Spinal cord (tissue), 10 donors: Measurements from ENCODE around the gene PAPPA. TPM values are rescaled to one million over a fixed set of nuclear protein-coding genes. Genes with fewer than 3 reads are reported as not detected.
A peak's percentile ranks its signal among the peaks of the same experiment; 100 is the strongest.

ENCODE experiments used
- DNase-seq, 6 donors: peaks; one replicate each; pipeline versions ENCODE4 v3.0.0 to v3.0.0-alpha.2; 2013 to 2015; ENCODE audit warnings: low spot score in 6 of 6, low read depth in 4 of 6
- H3K27ac ChIP-seq: one replicate; pipeline ENCODE4 v1.5.1; 2013; ENCODE audit warnings: low read depth, low read length, control low read depth
- H3K27me3 ChIP-seq: one replicate; pipeline ENCODE4 v1.6.1; 2013; ENCODE audit warnings: low read length; ENCODE audit not compliant: control insufficient read depth, insufficient read depth
- H3K36me3 ChIP-seq: one replicate; pipeline ENCODE4 v1.6.1; 2013; ENCODE audit warnings: low read length; ENCODE audit not compliant: control insufficient read depth, insufficient read depth
- H3K4me1 ChIP-seq: one replicate; pipeline ENCODE4 v1.6.1; 2013; ENCODE audit warnings: low read length; ENCODE audit not compliant: control insufficient read depth, insufficient read depth
- H3K4me3 ChIP-seq: one replicate; pipeline ENCODE4 v1.5.1; 2013; ENCODE audit warnings: low read depth, low read length, control low read depth
- H3K9me3 ChIP-seq: one replicate; pipeline ENCODE4 v1.6.1; 2013; ENCODE audit warnings: low read length; ENCODE audit not compliant: control insufficient read depth, insufficient read depth
- WGBS: methylation state at CpG from one replicate; pipeline ENCODE4 v1.1.5; 2013; ENCODE audit warnings: missing lambda C conversion rate; ENCODE audit not compliant: insufficient coverage; 5-methylcytosine and 5-hydroxymethylcytosine counted together
- polyA plus RNA-seq, 2 donors: library from polyadenylated mRNA; unstranded; fragments of 120-200 nt; gene quantifications; one replicate each; pipeline ENCODE4 v1.2.1, GENCODE V29; 2013; ENCODE audit not compliant: insufficient read length in 2 of 2
- total RNA-seq, 2 donors: library from RNA; depleted of rRNA in 1 of 2; stranded (reverse); fragments of 120-200 nt in 1 of 2; fragments of >200 nt in 1 of 2; gene quantifications; one replicate each; pipeline versions ENCODE4 v1.2.3 to v1.2.4, GENCODE V29; 2013 to 2014
- donor health status: healthy.

PAPPA gene
- total and polyA plus RNA-seq, 4 donors: 2.4 to 6.2 (median 3.6) TPM

GRCh38 chr9:116360989-116361388 lies 207.4 kb downstream of the PAPPA start:
- no peaks in the 10 kb centered on the region for H3K27me3 ChIP-seq
- H3K9me3 ChIP-seq: no peaks in the 10 kb centered on the region
- H3K27ac ChIP-seq: no peak overlapping the region
- peak in 1 of 6 donors; percentile 31 for DNase-seq
- no peaks in the 10 kb centered on the region for H3K36me3 ChIP-seq
- WGBS: 100% methylated on average over 2 of the region's 2 CpGs
- H3K4me1 ChIP-seq: peaks cover 7% of the 10 kb centered on the region
- no peak overlapping the region for H3K4me3 ChIP-seq

GRCh38 chr9:116361547-116361946 lies 208.0 kb downstream of the PAPPA start:
- H3K27me3 ChIP-seq: no peaks in the 10 kb centered on the region
- H3K4me3 ChIP-seq: no peak overlapping the region
- no peaks in the 10 kb centered on the region for H3K9me3 ChIP-seq
- no peak for DNase-seq
- 20% methylated on average over 1 of the region's 4 CpGs for whole genome bisulfite sequencing
- no peaks in the 10 kb centered on the region for H3K36me3 ChIP-seq
- H3K27ac ChIP-seq: no peak overlapping the region
- H3K4me1 ChIP-seq: peaks cover 7% of the 10 kb centered on the region

- Histone ChIP-seq H3K27me3 (no peaks in the 10 kb centered on the region), H3K9me3 (no peaks in the 10 kb centered on the region), H3K4me3 (no peak overlapping the region), H3K27ac (no peak overlapping the region), H3K4me1 (peaks cover 7% of the 10 kb centered on the region), H3K36me3 (peaks cover 2% of the 10 kb centered on the region)
- 95% methylated on average over 6 of the region's 6 CpGs for WGBS
- DNase-seq: no peak
Observed at GRCh38 chr9:116362493-116362892, 208.9 kb downstream of the PAPPA start.

DNA sequence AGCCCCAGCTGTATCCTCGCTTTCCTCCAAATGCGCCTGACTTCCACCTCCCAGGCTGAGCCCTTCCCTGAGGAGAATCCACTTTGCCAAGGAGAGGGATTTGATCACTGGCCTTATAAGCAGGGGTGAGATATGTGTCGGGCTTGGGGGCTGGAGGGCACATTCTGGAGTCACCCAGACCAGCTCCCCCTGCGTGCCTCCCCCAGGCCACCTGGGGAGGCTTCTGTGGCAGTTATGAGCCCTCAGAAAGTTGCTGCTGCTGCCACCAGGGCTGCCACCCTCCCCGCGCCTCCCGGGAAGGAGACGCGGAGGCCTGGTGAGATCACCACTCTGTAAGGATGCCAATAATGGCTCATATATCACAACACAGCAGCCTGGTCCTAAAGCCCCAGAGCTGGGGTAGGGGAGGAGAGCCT lies 211.5 kb downstream of the PAPPA start:
- H3K27ac ChIP-seq: no peak overlapping the region
- H3K4me1 ChIP-seq: peaks cover 7% of the 10 kb centered on the region
- no peak overlapping the region for H3K4me3 ChIP-seq
- no peaks in the 10 kb centered on the region for H3K27me3 ChIP-seq
- H3K9me3 ChIP-seq: no peaks in the 10 kb centered on the region
- WGBS: 17% methylated on average over 2 of the region's 9 CpGs
- DNase-seq: peak; percentile 15 to 88 (median 51)
- H3K36me3 ChIP-seq: peaks cover 3% of the 10 kb centered on the region

DNA sequence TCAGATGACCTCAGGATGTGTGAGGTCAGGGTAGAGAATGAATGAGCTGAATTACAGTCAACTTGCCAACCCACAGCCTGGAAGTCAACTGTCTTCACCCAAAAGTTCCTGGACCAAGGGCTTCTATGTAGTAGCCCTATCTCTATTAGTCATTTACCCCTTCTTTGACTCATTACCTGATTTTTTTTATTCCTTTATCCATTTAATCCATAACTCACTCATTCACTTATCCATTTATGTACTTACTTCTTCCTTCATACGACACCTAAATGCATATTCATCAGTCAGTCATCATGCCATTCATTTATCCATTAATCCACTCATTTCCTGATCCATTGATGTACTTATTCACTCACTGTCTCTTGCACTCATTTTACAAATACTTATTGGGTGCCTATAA lies 212.7 kb downstream of the PAPPA start:
- no peak for DNase-seq
- Histone ChIP-seq H3K27ac (no peak overlapping the region), H3K27me3 (no peaks in the 10 kb centered on the region), H3K36me3 (peaks cover 3% of the 10 kb centered on the region), H3K9me3 (no peaks in the 10 kb centered on the region), H3K4me1 (peaks cover 7% of the 10 kb centered on the region), H3K4me3 (no peak overlapping the region)
- 100% methylated on average over 1 of the region's 1 CpG for WGBS

- 93% methylated on average over 9 of the region's 9 CpGs for WGBS
- H3K27ac ChIP-seq: no peak overlapping the region
- H3K27me3 ChIP-seq: no peaks in the 10 kb centered on the region
- no peaks in the 10 kb centered on the region for H3K9me3 ChIP-seq
- H3K4me3 ChIP-seq: no peak overlapping the region
- peaks cover 3% of the 10 kb centered on the region for H3K36me3 ChIP-seq
- peaks cover 7% of the 10 kb centered on the region for H3K4me1 ChIP-seq
- DNase-seq: no peak
Observed at GRCh38 chr9:116368680-116369079, 215.1 kb downstream of the PAPPA start.

GRCh38 chr9:116369706-116370105 lies 216.1 kb downstream of the PAPPA start:
- WGBS: 62% methylated on average over 4 of the region's 5 CpGs
- Histone ChIP-seq H3K27me3 (no peaks in the 10 kb centered on the region), H3K4me3 (no peak overlapping the region), H3K36me3 (peaks cover 3% of the 10 kb centered on the region), H3K9me3 (no peaks in the 10 kb centered on the region), H3K27ac (no peak overlapping the region), H3K4me1 (peaks cover 7% of the 10 kb centered on the region)
- peak in 1 of 6 donors; percentile 49 for DNase-seq

DNA sequence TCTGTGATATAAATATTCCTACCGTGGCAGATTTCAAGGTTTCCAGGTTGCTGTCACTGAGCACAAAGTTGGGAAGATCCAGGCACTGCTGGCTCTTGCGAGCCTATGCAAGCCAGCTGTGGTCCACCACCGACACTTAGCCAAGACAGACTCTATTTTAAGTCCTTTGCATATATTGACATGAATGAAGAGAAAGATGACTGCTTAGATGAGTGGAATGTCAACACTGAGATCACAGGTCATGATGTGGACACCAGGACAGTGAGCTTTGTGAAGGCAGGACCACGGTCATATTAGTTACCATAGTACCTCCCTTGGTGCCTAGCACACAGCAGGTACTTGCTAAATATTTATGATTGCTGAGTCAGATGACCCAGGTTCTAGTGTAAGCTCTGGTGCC lies 217.0 kb downstream of the PAPPA start:
- DNase-seq: no peak
- Histone ChIP-seq H3K27ac (no peak overlapping the region), H3K9me3 (no peaks in the 10 kb centered on the region), H3K27me3 (no peaks in the 10 kb centered on the region), H3K4me3 (no peak overlapping the region), H3K4me1 (no peaks in the 10 kb centered on the region), H3K36me3 (peaks cover 3% of the 10 kb centered on the region)
- 86% methylated on average over 1 of the region's 4 CpGs for WGBS

DNA sequence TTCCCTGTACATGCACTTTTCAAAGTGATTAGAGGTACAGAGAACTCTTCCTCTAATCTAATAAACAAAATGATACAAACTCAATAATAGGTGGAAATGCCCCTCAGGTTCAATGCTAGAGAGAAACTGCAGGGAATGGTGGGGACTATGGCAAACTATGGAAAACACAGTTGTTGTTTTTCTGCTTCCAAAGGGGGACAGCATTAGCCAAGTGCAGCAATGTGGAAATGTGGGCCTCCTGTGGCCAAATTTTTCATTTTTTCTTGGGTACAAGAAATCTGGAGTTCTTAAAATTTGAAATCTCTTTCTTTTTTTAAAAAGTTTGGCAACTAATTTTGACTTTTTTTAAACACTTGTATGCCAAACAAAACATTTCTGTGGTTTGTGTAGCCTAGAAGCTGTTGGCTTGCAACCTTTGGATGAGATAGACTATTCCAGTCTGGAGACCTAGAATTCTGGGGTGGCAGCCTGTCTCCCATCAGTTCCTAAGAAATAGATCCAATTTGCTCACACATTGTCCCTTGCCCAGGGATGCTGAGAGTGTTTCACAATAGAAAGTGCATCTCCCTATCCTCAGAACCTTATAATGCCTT lies 218.6 kb downstream of the PAPPA start:
- Histone ChIP-seq H3K4me3 (no peak overlapping the region), H3K9me3 (no peaks in the 10 kb centered on the region), H3K4me1 (no peaks in the 10 kb centered on the region), H3K27me3 (no peaks in the 10 kb centered on the region), H3K36me3 (peaks cover 3% of the 10 kb centered on the region), H3K27ac (no peak overlapping the region)
- DNase-seq: no peak

DNA sequence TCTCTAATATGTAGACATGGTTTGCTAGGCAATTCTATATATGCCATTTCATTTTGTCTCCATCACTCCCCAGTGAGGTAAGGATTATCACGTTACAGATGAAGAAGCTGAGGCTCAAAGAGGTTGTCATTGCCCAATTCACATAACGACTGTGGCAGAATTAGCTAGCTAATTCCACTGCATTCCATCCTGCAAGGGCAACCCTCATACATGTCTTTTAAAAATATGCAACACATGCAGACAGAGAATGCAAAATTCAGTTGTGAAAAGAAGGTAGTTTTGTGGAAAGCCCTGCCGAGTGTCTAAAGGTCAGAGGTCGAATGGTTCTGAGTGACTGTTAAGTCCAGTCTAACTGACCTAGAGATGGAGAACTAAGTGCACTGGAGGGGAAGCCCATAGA lies 219.2 kb downstream of the PAPPA start:
- Histone ChIP-seq H3K27ac (no peak overlapping the region), H3K27me3 (no peaks in the 10 kb centered on the region), H3K4me3 (no peak overlapping the region), H3K36me3 (no peaks in the 10 kb centered on the region), H3K4me1 (no peaks in the 10 kb centered on the region), H3K9me3 (no peaks in the 10 kb centered on the region)
- no peak for DNase-seq
- 86% methylated on average over 3 of the region's 4 CpGs for WGBS
